Lower lobe of right lung (tissue), 2 donors: ENCODE measurements around the gene UBA5. TPM values are rescaled to one million over a fixed set of nuclear protein-coding genes. Genes with fewer than 3 reads are reported as not detected.
A peak's percentile ranks its signal among the peaks of the same experiment; 100 is the strongest.

Experiments
- ATAC-seq, 2 donors: fragments of 200-7000 bp; cut with Tn5 transposase; one replicate each; pipeline ENCODE4 v1.9.1; 2020 to 2022; ENCODE audit warnings: mild to moderate bottlenecking in 2 of 2, moderate library complexity in 2 of 2
- DNase-seq: peaks from one replicate; pipeline ENCODE4 v3.0.0-alpha.2; 2020
- H3K27ac ChIP-seq: fragments of 200-600 bp; one replicate; pipeline ENCODE4 v1.8.0; 2022
- H3K27me3 ChIP-seq: fragments of 200-600 bp; one replicate; pipeline ENCODE4 v1.8.0; 2022; ENCODE audit warnings: low read depth
- H3K36me3 ChIP-seq: fragments of 200-600 bp; one replicate; pipeline ENCODE4 v1.8.0; 2022; ENCODE audit warnings: mild to moderate bottlenecking
- H3K4me1 ChIP-seq: fragments of 200-600 bp; one replicate; pipeline ENCODE4 v1.8.0; 2022
- H3K4me3 ChIP-seq: fragments of 200-600 bp; one replicate; pipeline ENCODE4 v1.8.0; 2022; ENCODE audit warnings: mild to moderate bottlenecking
- H3K9me3 ChIP-seq: fragments of 200-600 bp; one replicate; pipeline ENCODE4 v1.8.0; 2022
- intact Hi-C: fragments of 100-400 bp; cut with DNase I; formaldehyde crosslinking; loops from one replicate; pipeline ENCODE4 v1.11.0; 2022
- total RNA-seq: library from RNA; stranded (reverse); fragmentation: NEBNext Ultra II Directional; extraction: Animal tissue kit (Norgen Biotek cat#: 25700); gene quantifications from one replicate; pipeline ENCODE4 v1.2.1, GENCODE V29; 2021
- TF ChIP-seq, protein P1 (sequence below): fragments of 200-600 bp; IDR thresholded peaks from one replicate; pipeline ENCODE4 v1.8.0; 2022; ENCODE audit warnings: antibody characterized with exemption, mild to moderate bottlenecking
- donor health status: DM: no; HTN: yes; CAD: no; lungs with severe emphysema.

The UBA5 gene
- total RNA-seq, 1 donor from 2014 or later = 27.2 TPM

- intact Hi-C loops = no loop called here
- DNase-seq (no peak), ATAC-seq (peak; percentile 56 to 64)
Observed at GRCh38 chr3:132641837-132642538, 18.1 kb upstream of the UBA5 start.

GRCh38 chr3:132642539-132642847, 17.6 kb upstream of the UBA5 start:
- Histone ChIP-seq H3K27ac (no peak overlapping the region), H3K4me1 (no peaks in the 10 kb centered on the region), H3K36me3 (peaks cover 22% of the 10 kb centered on the region), H3K9me3 (no peaks in the 10 kb centered on the region), H3K4me3 (no peak overlapping the region), H3K27me3 (no peaks in the 10 kb centered on the region)
- DNase-seq = no peak
- intact Hi-C loops = no loop called here
- TF ChIP-seq, protein P1, sequence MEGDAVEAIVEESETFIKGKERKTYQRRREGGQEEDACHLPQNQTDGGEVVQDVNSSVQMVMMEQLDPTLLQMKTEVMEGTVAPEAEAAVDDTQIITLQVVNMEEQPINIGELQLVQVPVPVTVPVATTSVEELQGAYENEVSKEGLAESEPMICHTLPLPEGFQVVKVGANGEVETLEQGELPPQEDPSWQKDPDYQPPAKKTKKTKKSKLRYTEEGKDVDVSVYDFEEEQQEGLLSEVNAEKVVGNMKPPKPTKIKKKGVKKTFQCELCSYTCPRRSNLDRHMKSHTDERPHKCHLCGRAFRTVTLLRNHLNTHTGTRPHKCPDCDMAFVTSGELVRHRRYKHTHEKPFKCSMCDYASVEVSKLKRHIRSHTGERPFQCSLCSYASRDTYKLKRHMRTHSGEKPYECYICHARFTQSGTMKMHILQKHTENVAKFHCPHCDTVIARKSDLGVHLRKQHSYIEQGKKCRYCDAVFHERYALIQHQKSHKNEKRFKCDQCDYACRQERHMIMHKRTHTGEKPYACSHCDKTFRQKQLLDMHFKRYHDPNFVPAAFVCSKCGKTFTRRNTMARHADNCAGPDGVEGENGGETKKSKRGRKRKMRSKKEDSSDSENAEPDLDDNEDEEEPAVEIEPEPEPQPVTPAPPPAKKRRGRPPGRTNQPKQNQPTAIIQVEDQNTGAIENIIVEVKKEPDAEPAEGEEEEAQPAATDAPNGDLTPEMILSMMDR = no peak
- ATAC-seq = no peak

More at GRCh38 chr3:132641837-132642538, 18.1 kb upstream of the UBA5 start:
- Histone ChIP-seq H3K27ac (no peak overlapping the region), H3K9me3 (no peaks in the 10 kb centered on the region), H3K4me3 (no peak overlapping the region), H3K4me1 (no peaks in the 10 kb centered on the region), H3K27me3 (no peaks in the 10 kb centered on the region), H3K36me3 (peaks cover 26% of the 10 kb centered on the region)
- TF ChIP-seq, protein P1 = peak; percentile 79

DNA sequence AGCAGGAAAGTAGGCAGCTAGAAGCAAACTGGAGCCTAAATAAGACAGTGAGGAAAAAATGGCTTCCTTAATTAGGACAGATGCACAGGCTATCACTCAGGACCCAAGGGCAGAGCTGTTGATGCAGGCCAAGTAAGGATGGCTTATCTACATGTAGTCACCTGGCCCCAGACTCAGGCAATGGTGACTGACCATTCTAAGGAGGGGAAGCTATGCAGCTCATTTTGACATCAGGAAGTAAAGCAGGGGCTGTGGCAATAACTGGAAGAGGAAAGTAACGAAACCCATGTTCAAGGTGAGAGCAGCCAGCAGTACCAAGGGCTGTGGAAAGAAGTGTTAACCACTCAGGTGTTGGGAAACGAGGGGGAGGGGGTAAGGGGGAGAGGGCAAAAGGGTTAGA, 16.8 kb upstream of the UBA5 start:
- ATAC-seq = no peak

DNA sequence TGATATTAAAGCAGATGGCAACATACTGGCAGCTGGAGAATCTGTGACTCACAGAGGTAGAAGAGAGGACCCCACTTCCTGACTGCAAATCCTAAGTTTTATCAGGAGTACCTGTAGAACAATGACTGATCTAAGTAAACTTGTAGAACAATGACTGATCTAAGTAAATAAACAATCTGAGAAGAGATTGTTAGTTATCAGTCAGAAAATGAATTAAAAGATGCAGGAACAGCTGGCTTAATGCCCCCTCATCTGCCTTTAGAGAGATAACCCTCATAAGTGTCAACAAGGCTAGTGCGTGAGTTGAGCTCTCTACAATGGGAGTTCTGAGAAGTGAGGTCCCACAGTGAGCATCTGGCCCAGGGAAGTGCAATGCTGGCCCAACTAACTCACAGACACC, 15.1 kb upstream of the UBA5 start:
- H3K27me3 ChIP-seq = no peaks in the 10 kb centered on the region
- intact Hi-C loops = no loop called here
- H3K9me3 ChIP-seq = no peaks in the 10 kb centered on the region
- H3K36me3 ChIP-seq = peaks cover 8% of the 10 kb centered on the region
- TF ChIP-seq, protein P1 = no peak
- no peaks in the 10 kb centered on the region for H3K4me1 ChIP-seq
- no peak overlapping the region for H3K27ac ChIP-seq
- ATAC-seq = no peak
- DNase-seq = no peak
- no peak overlapping the region for H3K4me3 ChIP-seq

More for the DNA sequence above, 16.8 kb upstream of the UBA5 start:
- no peaks in the 10 kb centered on the region for H3K4me1 ChIP-seq
- no peaks in the 10 kb centered on the region for H3K9me3 ChIP-seq
- peaks cover 20% of the 10 kb centered on the region for H3K36me3 ChIP-seq
- no peak for DNase-seq
- TF ChIP-seq, protein P1 = no peak
- intact Hi-C loops = no loop called here
- H3K27ac ChIP-seq = no peak overlapping the region
- no peak overlapping the region for H3K4me3 ChIP-seq
- H3K27me3 ChIP-seq = no peaks in the 10 kb centered on the region

DNA sequence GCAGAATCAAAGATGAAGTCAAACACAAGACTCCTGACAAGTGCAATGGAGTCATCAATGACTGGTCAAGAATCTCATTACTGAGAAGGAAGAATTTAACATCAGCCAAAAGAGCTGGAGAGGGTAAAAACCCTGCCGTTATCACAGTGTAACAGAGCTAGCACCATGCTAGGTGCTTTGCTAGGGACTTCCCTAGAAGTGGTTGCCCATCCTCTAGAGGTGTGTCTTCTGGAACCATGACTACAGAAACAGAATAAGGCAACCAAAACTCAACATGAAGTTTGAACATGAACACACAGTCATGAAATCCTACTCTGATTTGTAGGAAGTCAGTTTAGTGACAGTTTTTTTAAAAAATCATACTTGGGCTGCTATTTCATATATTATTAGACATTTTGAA, 10.0 kb upstream of the UBA5 start:
- intact Hi-C loops = no loop called here
- TF ChIP-seq, protein P1 = no peak
- no peak for ATAC-seq

More for the DNA sequence above, 10.0 kb upstream of the UBA5 start:
- Histone ChIP-seq H3K9me3 (no peaks in the 10 kb centered on the region), H3K4me1 (no peaks in the 10 kb centered on the region), H3K4me3 (no peak overlapping the region), H3K36me3 (no peaks in the 10 kb centered on the region), H3K27me3 (no peaks in the 10 kb centered on the region), H3K27ac (no peak overlapping the region)
- no peak for DNase-seq
